NCI-H1436 (cell line): ENCODE measurements around the gene CCDC82.

Experiments
- DNase-seq: peaks from one replicate; lab custom pipeline; 2025; lab: John Stamatoyannopoulos, UW

Gene CCDC82

GRCh38 chr11:96361778-96362177 lies 27.9 kb downstream of the CCDC82 start:
- no peak for DNase-seq

- no peak for DNase-seq
These were observed 31.4 kb downstream of the CCDC82 start for GRCh38 chr11:96358321-96358720.

- no peak for DNase-seq
These were observed 31.9 kb downstream of the CCDC82 start for GRCh38 chr11:96357794-96358193.

- DNase-seq = no peak
These were observed 32.9 kb downstream of the CCDC82 start for GRCh38 chr11:96356848-96357247.

- DNase-seq = peak; percentile 91
These were observed 46.6 kb downstream of the CCDC82 start, which contains the start of gene MAML2 for GRCh38 chr11:96342961-96343711. MAML2 (minus strand) TSS chr11:96343195; CDS start chr11:96341895, 1,300 bp downstream.

- no peak for DNase-seq
These were observed 47.4 kb downstream of the CCDC82 start for GRCh38 chr11:96342014-96342960.

GRCh38 chr11:96341211-96342013 lies 48.3 kb downstream of the CCDC82 start:
- DNase-seq = no peak

GRCh38 chr11:96340555-96340885 lies 49.2 kb downstream of the CCDC82 start:
- no peak for DNase-seq

GRCh38 chr11:96339706-96340554 lies 49.8 kb downstream of the CCDC82 start:
- DNase-seq = no peak

GRCh38 chr11:96338910-96339705 lies 50.6 kb downstream of the CCDC82 start:
- DNase-seq = no peak

- DNase-seq = no peak
These were observed 51.9 kb downstream of the CCDC82 start for GRCh38 chr11:96337541-96338431.

- DNase-seq = no peak
These were observed 54.3 kb downstream of the CCDC82 start for GRCh38 chr11:96335388-96335787.

GRCh38 chr11:96334219-96334618 lies 55.5 kb downstream of the CCDC82 start:
- DNase-seq = no peak

- DNase-seq = no peak
These were observed 56.5 kb downstream of the CCDC82 start for GRCh38 chr11:96333191-96333719.

- no peak for DNase-seq
These were observed 57.5 kb downstream of the CCDC82 start for GRCh38 chr11:96332126-96332771.

- no peak for DNase-seq
These were observed 58.0 kb downstream of the CCDC82 start for GRCh38 chr11:96331699-96332116.

GRCh38 chr11:96330511-96330859 lies 59.2 kb downstream of the CCDC82 start:
- DNase-seq = no peak

GRCh38 chr11:96329855-96330510 lies 59.7 kb downstream of the CCDC82 start:
- DNase-seq = no peak
